H1 (cell line): Measurements from ENCODE around the gene SBF2. TPM values are rescaled to one million over a fixed set of nuclear protein-coding genes. Genes with fewer than 3 reads are reported as not detected.
"Not testable (repeated sequence)": the region's sequence is repeated elsewhere in the genome, so short reads cannot be mapped to it uniquely, and the experiment has no call there.

ENCODE experiments used
- CTCF ChIA-PET: fragments of 300-600 bp; sonication (Branson Sonifier 250); formaldehyde crosslinking; loops from one replicate; lab custom pipeline; 2021; ENCODE audit not compliant: partially characterized antibody; lab: Charles Lee
- POLR2A ChIA-PET: fragments of 300-600 bp; sonication (Branson Sonifier 250); formaldehyde crosslinking; loops from one replicate; lab custom pipeline; 2021; ENCODE audit warnings: inconsistent platforms; ENCODE audit not compliant: partially characterized antibody; lab: Charles Lee
- DNase-seq, 2 experiments: peaks; one replicate each; pipeline versions ENCODE4 v3.0.0 to v3.0.0-alpha.2; 2010 to 2022; ENCODE audit warnings: low spot score in 2 of 2, low read depth in 1 of 2, mixed read lengths in 1 of 2
- FAIRE-seq: peaks from 2 replicates; lab custom pipeline; 2011; peaks lifted over from hg19 to GRCh38; lab: Jason Lieb, UNC
- H2AFZ ChIP-seq: 2 replicates; pipeline ENCODE4 v1.8.1; 2012; ENCODE audit warnings: low read length, inconsistent platforms
- H2AK5ac ChIP-seq: 2 replicates; pipeline ENCODE4 v1.6.1; 2013; ENCODE audit warnings: low read depth, low read length
- H2BK120ac ChIP-seq: replicated peaks from 2 replicates; pipeline ENCODE3; 2013; ENCODE audit warnings: low read depth, low read length, inconsistent platforms
- H2BK12ac ChIP-seq: 2 replicates; pipeline ENCODE4 v1.6.1; 2013; ENCODE audit warnings: low read depth, low read length
- H2BK15ac ChIP-seq: 2 replicates; pipeline ENCODE4 v1.6.1; 2013; ENCODE audit warnings: low read length
- H2BK20ac ChIP-seq: 2 replicates; pipeline ENCODE4 v1.6.1; 2013; ENCODE audit warnings: low read length
- H2BK5ac ChIP-seq: 2 replicates; pipeline ENCODE4 v1.6.1; 2013; ENCODE audit warnings: low read depth, low read length
- H3K14ac ChIP-seq: 2 replicates; pipeline ENCODE4 v1.6.1; 2013; ENCODE audit warnings: inconsistent platforms; ENCODE audit not compliant: insufficient read length
- H3K18ac ChIP-seq: 2 replicates; pipeline ENCODE4 v1.6.1; 2013; ENCODE audit warnings: low read length; ENCODE audit errors: extremely low read depth
- H3K23ac ChIP-seq: 2 replicates; pipeline ENCODE4 v1.6.1; 2013; ENCODE audit warnings: inconsistent platforms; ENCODE audit not compliant: insufficient read length
- H3K23me2 ChIP-seq: 2 replicates; pipeline ENCODE4 v1.6.1; 2013; ENCODE audit warnings: low read depth, low read length
- H3K27ac ChIP-seq: 2 replicates; pipeline ENCODE4 v1.6.1; 2011; ENCODE audit warnings: low read depth, low read length, inconsistent platforms
- H3K27me3 ChIP-seq, 4 experiments: replicated peaks in 1 of 4; 1 replicate in 1 of 4; 2 replicates in 3 of 4; pipeline versions ENCODE4 v1.6.1 to v1.8.1; 2011 to 2013; ENCODE audit warnings: low read length in 3 of 4, mild to moderate bottlenecking in 3 of 4, inconsistent platforms in 2 of 4, mixed read lengths in 2 of 4, moderate library complexity in 1 of 4; ENCODE audit not compliant: control insufficient read depth in 3 of 4, insufficient read depth in 3 of 4; ENCODE audit errors: extremely low read depth in 1 of 4
- H3K36me3 ChIP-seq, 4 experiments: 2 replicates each; pipeline versions ENCODE4 v1.6.1 to v1.8.1; 2011 to 2013; ENCODE audit warnings: mild to moderate bottlenecking in 4 of 4, low read length in 3 of 4, moderate library complexity in 2 of 4, control low read depth in 1 of 4, inconsistent platforms in 1 of 4; ENCODE audit not compliant: insufficient read depth in 4 of 4, control insufficient read depth in 2 of 4
- H3K4ac ChIP-seq: replicated peaks from 2 replicates; pipeline ENCODE3; 2013; ENCODE audit warnings: low read length, low read depth, mixed read lengths, inconsistent platforms; ENCODE audit not compliant: insufficient read length
- H3K4me1 ChIP-seq, 4 experiments: replicated peaks in 1 of 4; 1 replicate in 1 of 4; 2 replicates in 3 of 4; pipeline versions ENCODE4 v1.6.1 to v1.8.1; 2011 to 2013; ENCODE audit warnings: low read length in 3 of 4, inconsistent platforms in 2 of 4, mixed read lengths in 1 of 4; ENCODE audit not compliant: insufficient read depth in 4 of 4, control insufficient read depth in 3 of 4
- H3K4me2 ChIP-seq, 2 experiments: 2 replicates each; pipeline versions ENCODE4 v1.6.1 to v1.8.1; 2011 to 2013; ENCODE audit warnings: low read depth in 2 of 2, low read length in 2 of 2, control low read depth in 1 of 2, inconsistent platforms in 1 of 2, mild to moderate bottlenecking in 1 of 2; ENCODE audit not compliant: insufficient read depth in 1 of 2
- H3K4me3 ChIP-seq, 4 experiments: fragments of 200-600, 300-600 bp in 1 of 4; sonication (generic), shearing (Covaris generic), sonication (Bioruptor Twin) in 1 of 4; 2 replicates each; pipeline versions ENCODE4 v1.5.1 to v1.8.1; 2011 to 2016; ENCODE audit warnings: low read length in 4 of 4, low read depth in 3 of 4, control low read depth in 2 of 4, inconsistent platforms in 2 of 4, mild to moderate bottlenecking in 2 of 4, mixed read lengths in 1 of 4, moderate library complexity in 1 of 4; ENCODE audit not compliant: insufficient read depth in 2 of 4; ENCODE audit errors: extremely low read depth in 1 of 4
- H3K56ac ChIP-seq: replicated peaks from 2 replicates; pipeline ENCODE3; 2013; ENCODE audit warnings: low read depth, mild to moderate bottlenecking, mixed read lengths, low read length, inconsistent platforms; ENCODE audit not compliant: insufficient read length
- H3K79me1 ChIP-seq: 2 replicates; pipeline ENCODE4 v1.6.1; 2013; ENCODE audit warnings: low read depth, low read length, control low read depth
- H3K79me2 ChIP-seq, 2 experiments: 2 replicates each; pipeline versions ENCODE4 v1.6.1 to v1.8.1; 2012 to 2013; ENCODE audit warnings: low read length in 2 of 2, mild to moderate bottlenecking in 2 of 2, inconsistent platforms in 1 of 2; ENCODE audit not compliant: insufficient read depth in 2 of 2, control insufficient read depth in 1 of 2
- H3K9ac ChIP-seq, 4 experiments: replicated peaks in 1 of 4; 1 replicate in 1 of 4; 2 replicates in 3 of 4; pipeline versions ENCODE4 v1.6.1 to v1.8.1; 2011 to 2013; ENCODE audit warnings: low read depth in 3 of 4, low read length in 3 of 4, control low read depth in 2 of 4, mild to moderate bottlenecking in 2 of 4, moderate library complexity in 2 of 4, inconsistent platforms in 1 of 4; ENCODE audit errors: extremely low read depth in 1 of 4
- H3K9me3 ChIP-seq, 2 experiments: 2 replicates each; pipeline versions ENCODE4 v1.6.1 to v1.8.1; 2012 to 2013; ENCODE audit warnings: mild to moderate bottlenecking in 2 of 2, moderate library complexity in 2 of 2, control low read depth in 1 of 2, inconsistent platforms in 1 of 2, low read depth in 1 of 2, low read length in 1 of 2, mixed read lengths in 1 of 2; ENCODE audit not compliant: insufficient read depth in 2 of 2
- H4K20me1 ChIP-seq, 2 experiments: replicated peaks in 1 of 2; 2 replicates each; pipeline versions ENCODE3 to v1.8.1; 2011 to 2013; ENCODE audit warnings: inconsistent platforms in 2 of 2, low read length in 2 of 2, mild to moderate bottlenecking in 1 of 2; ENCODE audit not compliant: insufficient read depth in 2 of 2, control insufficient read depth in 1 of 2
- H4K5ac ChIP-seq: 2 replicates; pipeline ENCODE4 v1.6.1; 2013; ENCODE audit warnings: low read length, low read depth, mixed read lengths, inconsistent platforms; ENCODE audit not compliant: insufficient read length
- H4K8ac ChIP-seq: 2 replicates; pipeline ENCODE4 v1.8.0; 2013; ENCODE audit warnings: mild to moderate bottlenecking, moderate library complexity, low read length, inconsistent platforms; ENCODE audit not compliant: insufficient read depth; ENCODE audit errors: extremely low read depth
- H4K91ac ChIP-seq: replicated peaks from 2 replicates; pipeline ENCODE3; 2013; ENCODE audit warnings: low read length, mixed read lengths, inconsistent platforms; ENCODE audit not compliant: insufficient read length
- WGBS, 2 experiments: shearing (Covaris generic) in 1 of 2; methylation state at CpG; one replicate each; pipeline versions ENCODE4 v1.1.6 to v1.1.7; 2013 to 2015; ENCODE audit warnings: low lambda C conversion rate in 2 of 2, mixed read lengths in 2 of 2, inconsistent platforms in 1 of 2, low coverage in 1 of 2, missing lambda C conversion rate in 1 of 2; ENCODE audit not compliant: insufficient replicate concordance in 2 of 2, insufficient coverage in 1 of 2, insufficient read length in 1 of 2; ENCODE audit errors: extremely low coverage in 1 of 2, missing lambda C conversion rate in 1 of 2; 5-methylcytosine and 5-hydroxymethylcytosine counted together
- polyA plus RNA-seq, 7 experiments: library from polyadenylated mRNA; depleted of rRNA in 3 of 7; stranded (reverse) in 5 of 7; unstranded in 2 of 7; fragments of >200 nt in 5 of 7; fragments of 200-250 nt in 2 of 7; gene quantifications; 1 replicate in 5 of 7; 2 replicates in 1 of 7; 4 replicates in 1 of 7; pipeline versions ENCODE4 v1.2.1 to v1.2.3, GENCODE V29; 2011 to 2013; ENCODE audit warnings: missing spikeins in 2 of 7, mixed read lengths in 2 of 7
- total RNA-seq: library from RNA; stranded (reverse); fragmentation: NEBNext Ultra II Directional; extraction: Animal tissue kit (Norgen Biotek cat#: 25700); gene quantifications from 2 replicates; pipeline ENCODE4 v1.2.1, GENCODE V29; 2021

Gene SBF2
- total and polyA plus RNA-seq, 2 of the 8 experiments (the other 6 are each of a cell fraction or from before 2014, with no cell fraction given), result 36.7 to 50.5 TPM

- H3K23ac ChIP-seq, H3K9ac ChIP-seq, H3K79me2 ChIP-seq, H4K5ac ChIP-seq, H2BK15ac ChIP-seq, H2BK5ac ChIP-seq, H3K4me3 ChIP-seq, H3K9me3 ChIP-seq, DNase-seq, H2BK12ac ChIP-seq, FAIRE-seq, H2AFZ ChIP-seq, H3K36me3 ChIP-seq, H3K27ac ChIP-seq, H4K8ac ChIP-seq, H2AK5ac ChIP-seq, H3K79me1 ChIP-seq, H3K56ac ChIP-seq, H3K4me2 ChIP-seq, H3K4me1 ChIP-seq, H4K91ac ChIP-seq, POLR2A ChIA-PET, H4K20me1 ChIP-seq, H2BK20ac ChIP-seq, H3K27me3 ChIP-seq, H2BK120ac ChIP-seq, H3K4ac ChIP-seq, H3K18ac ChIP-seq, H3K14ac ChIP-seq, H3K23me2 ChIP-seq: not testable (repeated sequence)
- 88% methylated on average over 14 of the region's 14 CpGs; no CpG with 5 or more reads in 1 of the 2 experiments for WGBS, 2 experiments
- CTCF ChIA-PET, result interaction anchor here (0.9 to 1.0 kb wide), 2 partner anchors 17 to 55 kb away, joined by 3 read pairs; no protein-coding TSS in a partner anchor
These were observed 363.3 kb downstream of the SBF2 start for GRCh38 chr11:9930562-9931331.
